Spleen (tissue), 11 donors: ENCODE data around the gene ST7. TPM values are rescaled to one million over a fixed set of nuclear protein-coding genes. Genes with fewer than 3 reads are reported as not detected.
A peak's percentile ranks its signal among the peaks of the same experiment; 100 is the strongest.

Experiments
- DNase-seq: peaks from one replicate; pipeline ENCODE4 v3.0.0-alpha.2; 2020
- H3K27ac ChIP-seq, 8 donors: fragments of 200-600 bp; sonication (generic) in 7 of 8; 1 replicate in 4 of 8; 2 replicates in 4 of 8; pipeline versions ENCODE4 v1.5.0 to v1.8.0; 2016 to 2021; ENCODE audit warnings: inconsistent platforms in 4 of 8, mild to moderate bottlenecking in 4 of 8, moderate library complexity in 1 of 8
- H3K27me3 ChIP-seq, 7 donors: fragments of 200-600 bp; sonication (generic) in 6 of 7; replicated peaks in 1 of 7; 1 replicate in 4 of 7; 2 replicates in 3 of 7; pipeline versions ENCODE4 v1.5.0 to v1.8.0; 2016 to 2021; ENCODE audit warnings: inconsistent platforms in 3 of 7, mild to moderate bottlenecking in 1 of 7
- H3K36me3 ChIP-seq, 6 donors: fragments of 200-600 bp; sonication (generic) in 5 of 6; 1 replicate in 4 of 6; 2 replicates in 2 of 6; pipeline versions ENCODE4 v1.5.0 to v1.8.0; 2016 to 2021; ENCODE audit warnings: inconsistent platforms in 2 of 6
- H3K4me1 ChIP-seq, 6 donors: fragments of 200-600 bp; sonication (generic) in 5 of 6; 1 replicate in 3 of 6; 2 replicates in 3 of 6; pipeline versions ENCODE4 v1.5.0 to v1.8.0; 2016 to 2021; ENCODE audit warnings: inconsistent platforms in 3 of 6
- H3K4me3 ChIP-seq, 8 donors: fragments of 200-600 bp; sonication (generic) in 7 of 8; 1 replicate in 4 of 8; 2 replicates in 4 of 8; pipeline versions ENCODE4 v1.5.0 to v1.8.0; 2016 to 2021; ENCODE audit warnings: inconsistent platforms in 4 of 8, mild to moderate bottlenecking in 4 of 8, moderate library complexity in 2 of 8
- H3K9me3 ChIP-seq, 8 donors: fragments of 200-600 bp; sonication (generic) in 7 of 8; 1 replicate in 4 of 8; 2 replicates in 4 of 8; pipeline versions ENCODE4 v1.5.0 to v1.8.0; 2016 to 2021; ENCODE audit warnings: inconsistent platforms in 4 of 8
- POLR2A ChIP-seq, 3 donors: fragments of 450-650 bp; IDR thresholded peaks; one replicate each; pipeline ENCODE4 v1.5.1; 2017; ENCODE audit warnings: antibody characterized with exemption in 3 of 3, mild to moderate bottlenecking in 1 of 3
- POLR2AphosphoS5 ChIP-seq, 3 donors: sonication (generic); formaldehyde crosslinking; IDR thresholded peaks; one replicate each; pipeline ENCODE4 v1.5.1; 2017; ENCODE audit warnings: antibody characterized with exemption in 3 of 3
- WGBS, 5 donors: extraction: QIAGEN DNeasy Blood & Tissue Kit in 3 of 5; methylation state at CpG; one replicate each; pipeline versions ENCODE4 v1.1.5 to v1.1.7; 2013 to 2018; 5-methylcytosine and 5-hydroxymethylcytosine counted together
- intact Hi-C: fragments of 100-400 bp; cut with DNase I; formaldehyde crosslinking; loops from one replicate; pipeline ENCODE4 v1.15.0; 2023; ENCODE audit warnings: low total_unique reads
- polyA plus RNA-seq, 3 donors: library from polyadenylated mRNA; stranded (reverse); fragments of 200-250 nt; gene quantifications; one replicate each; pipeline ENCODE4 v1.2.1, GENCODE V29; 2013
- total RNA-seq, 7 donors: library from RNA; depleted of rRNA in 3 of 7; stranded (reverse); fragments of >200 nt in 3 of 7; fragmentation: NEBNext Ultra II Directional in 4 of 7; extraction: Animal tissue kit (Norgen Biotek cat#: 25700) in 4 of 7; gene quantifications; one replicate each; pipeline versions ENCODE4 v1.1.0 to v1.2.1, GENCODE V29; 2016 to 2021
- TF ChIP-seq, protein P1 (sequence below), 11 experiments: fragments of 200-600 bp in 7 of 11; fragments of 450-650 bp in 4 of 11; sonication (generic) in 4 of 11; IDR thresholded peaks in 8 of 11; conservative IDR thresholded peaks in 3 of 11; 1 replicate in 7 of 11; 2 replicates in 4 of 11; pipeline versions ENCODE4 v1.4.0 to v1.8.0; 2016 to 2021; ENCODE audit warnings: antibody characterized with exemption in 11 of 11, inconsistent platforms in 4 of 11, mild to moderate bottlenecking in 1 of 11
- donor health status: healthy with polysubstance abuse.
- donor health status: DM: no; HTN: no; CAD: no; lungs with moderate emphysema.
- donor health status: DM: no; HTN: no; CAD: no.
- donor health status: Bipolar disorder and iron deficiency.
- donor health status: healthy.
- donor health status: DM: no; HTN: no; CAD: no.
- donor health status: DM: yes; HTN: yes; CAD: no.

The ST7 gene
- total and polyA plus RNA-seq, 10 donors = 4.7 to 36.4 (median 15.8) TPM

DNA sequence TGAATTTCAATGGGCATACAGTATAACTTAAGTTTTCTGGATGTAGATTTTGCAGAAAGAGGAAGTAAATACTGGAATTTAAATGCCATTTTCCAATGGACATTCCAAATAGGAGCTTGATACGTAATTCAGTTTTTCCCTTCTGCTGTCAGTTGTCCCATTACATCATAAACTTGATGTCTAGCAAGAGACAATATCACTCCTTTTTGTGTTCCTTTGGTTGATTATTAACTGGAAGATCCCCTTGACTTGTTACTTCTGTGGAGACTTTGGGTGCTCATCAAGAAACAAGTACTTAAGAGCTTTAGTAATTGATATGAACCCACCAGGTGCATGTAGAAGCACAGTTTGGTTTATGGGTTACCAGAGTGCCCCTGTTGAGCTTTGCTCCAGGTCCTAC lies 116.1 kb downstream of the ST7 start:
- no peak for DNase-seq
- no peaks in the 10 kb centered on the region for H3K27me3 ChIP-seq
- TF ChIP-seq, protein P1, sequence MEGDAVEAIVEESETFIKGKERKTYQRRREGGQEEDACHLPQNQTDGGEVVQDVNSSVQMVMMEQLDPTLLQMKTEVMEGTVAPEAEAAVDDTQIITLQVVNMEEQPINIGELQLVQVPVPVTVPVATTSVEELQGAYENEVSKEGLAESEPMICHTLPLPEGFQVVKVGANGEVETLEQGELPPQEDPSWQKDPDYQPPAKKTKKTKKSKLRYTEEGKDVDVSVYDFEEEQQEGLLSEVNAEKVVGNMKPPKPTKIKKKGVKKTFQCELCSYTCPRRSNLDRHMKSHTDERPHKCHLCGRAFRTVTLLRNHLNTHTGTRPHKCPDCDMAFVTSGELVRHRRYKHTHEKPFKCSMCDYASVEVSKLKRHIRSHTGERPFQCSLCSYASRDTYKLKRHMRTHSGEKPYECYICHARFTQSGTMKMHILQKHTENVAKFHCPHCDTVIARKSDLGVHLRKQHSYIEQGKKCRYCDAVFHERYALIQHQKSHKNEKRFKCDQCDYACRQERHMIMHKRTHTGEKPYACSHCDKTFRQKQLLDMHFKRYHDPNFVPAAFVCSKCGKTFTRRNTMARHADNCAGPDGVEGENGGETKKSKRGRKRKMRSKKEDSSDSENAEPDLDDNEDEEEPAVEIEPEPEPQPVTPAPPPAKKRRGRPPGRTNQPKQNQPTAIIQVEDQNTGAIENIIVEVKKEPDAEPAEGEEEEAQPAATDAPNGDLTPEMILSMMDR (IDR thresholded peaks at IDR 0.05 in 8 of 11, conservative IDR thresholded peaks at IDR 0.05 in 3 of 11) = no peak
- TF ChIP-seq POLR2A (IDR thresholded peaks at IDR 0.05) (no peak), POLR2AphosphoS5 (IDR thresholded peaks at IDR 0.05) (no peak)
- H3K4me1 ChIP-seq = peaks cover 0 to 34% (median 17%) of the 10 kb centered on the region in 6 donors
- H3K27ac ChIP-seq = no peak overlapping the region
- no peaks in the 10 kb centered on the region for H3K36me3 ChIP-seq
- H3K4me3 ChIP-seq = no peak overlapping the region
- no peaks in the 10 kb centered on the region for H3K9me3 ChIP-seq
- 77 to 93% (median 89%) methylated on average over 1 of the region's 1 CpG for WGBS, 5 donors
- intact Hi-C loops = no loop called here

DNA sequence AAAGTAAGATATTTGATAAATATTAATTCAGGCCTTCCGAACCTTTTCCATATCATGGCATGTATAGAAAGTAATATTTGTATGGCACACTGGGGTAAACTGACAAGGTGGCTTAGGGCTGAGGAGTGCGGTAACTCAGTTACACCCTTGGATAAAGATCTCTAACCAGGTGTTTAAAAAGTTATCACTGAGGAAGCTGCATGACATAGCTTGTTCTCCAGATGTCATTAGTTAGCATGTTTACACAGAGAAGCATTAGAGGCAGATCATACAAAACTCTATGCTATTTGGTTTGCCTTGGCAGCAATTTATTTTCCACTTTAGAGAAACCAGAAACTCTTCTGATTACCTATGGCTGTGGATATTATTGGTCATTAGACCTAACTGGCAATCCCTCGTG lies 118.2 kb downstream of the ST7 start:
- no peak overlapping the region for H3K4me3 ChIP-seq
- H3K9me3 ChIP-seq = peaks cover 0 to 12% (median 3%) of the 10 kb centered on the region in 8 donors
- peaks cover 0 to 34% (median 14%) of the 10 kb centered on the region in 6 donors for H3K4me1 ChIP-seq
- no peaks in the 10 kb centered on the region for H3K27me3 ChIP-seq
- H3K27ac ChIP-seq = no peak overlapping the region
- no peak for DNase-seq
- TF ChIP-seq POLR2AphosphoS5 (IDR thresholded peaks at IDR 0.05) = no peak
- TF ChIP-seq, protein P1 (IDR thresholded peaks at IDR 0.05 in 8 of 11, conservative IDR thresholded peaks at IDR 0.05 in 3 of 11) = no peak
- H3K36me3 ChIP-seq = no peaks in the 10 kb centered on the region
- intact Hi-C loops = no loop called here
- 93 to 98% (median 95%) methylated on average over 3 of the region's 3 CpGs for WGBS, 5 donors

DNA sequence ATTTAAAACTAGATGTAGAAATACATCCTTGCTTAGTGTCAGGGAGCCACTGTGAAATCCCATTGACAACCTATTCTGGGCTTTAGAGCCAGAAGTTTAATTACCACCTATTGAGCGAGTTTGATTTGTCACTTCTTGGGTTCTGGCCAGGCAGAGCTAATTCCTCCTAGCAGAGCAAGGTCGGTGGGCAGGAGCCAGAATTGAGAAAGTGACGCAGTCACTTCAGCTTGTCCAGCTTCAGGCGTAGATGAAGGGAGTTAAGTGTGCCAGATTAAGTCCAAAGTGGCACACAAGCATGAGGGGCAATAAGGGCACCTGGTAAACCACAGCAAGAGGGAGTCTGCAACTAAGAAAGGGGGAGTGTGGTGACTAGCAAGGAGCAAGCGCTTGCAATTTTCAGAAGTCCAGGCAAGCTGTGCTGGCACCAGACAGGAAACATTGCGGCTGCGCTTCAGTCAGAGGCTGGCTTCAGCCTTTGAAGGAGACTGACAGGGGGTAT lies 119.4 kb downstream of the ST7 start:
- peaks cover 0 to 30% (median 14%) of the 10 kb centered on the region in 6 donors for H3K4me1 ChIP-seq
- no peak for DNase-seq
- TF ChIP-seq, protein P1 (IDR thresholded peaks at IDR 0.05 in 8 of 11, conservative IDR thresholded peaks at IDR 0.05 in 3 of 11) = no peak
- no peak for TF ChIP-seq POLR2AphosphoS5 (IDR thresholded peaks at IDR 0.05)
- no peak for TF ChIP-seq POLR2A (IDR thresholded peaks at IDR 0.05)
- peaks cover 0 to 18% (median 3%) of the 10 kb centered on the region in 8 donors for H3K9me3 ChIP-seq
- no peaks in the 10 kb centered on the region for H3K36me3 ChIP-seq
- intact Hi-C loops = no loop called here
- peak overlapping the region in 2 of 8 donors; percentile 37 to 54 for H3K27ac ChIP-seq
- 19 to 39% (median 26%) methylated on average over 7 of the region's 7 CpGs for WGBS, 5 donors
- peak overlapping the region in 1 of 8 donors; percentile 2 for H3K4me3 ChIP-seq
- H3K27me3 ChIP-seq = no peaks in the 10 kb centered on the region

DNA sequence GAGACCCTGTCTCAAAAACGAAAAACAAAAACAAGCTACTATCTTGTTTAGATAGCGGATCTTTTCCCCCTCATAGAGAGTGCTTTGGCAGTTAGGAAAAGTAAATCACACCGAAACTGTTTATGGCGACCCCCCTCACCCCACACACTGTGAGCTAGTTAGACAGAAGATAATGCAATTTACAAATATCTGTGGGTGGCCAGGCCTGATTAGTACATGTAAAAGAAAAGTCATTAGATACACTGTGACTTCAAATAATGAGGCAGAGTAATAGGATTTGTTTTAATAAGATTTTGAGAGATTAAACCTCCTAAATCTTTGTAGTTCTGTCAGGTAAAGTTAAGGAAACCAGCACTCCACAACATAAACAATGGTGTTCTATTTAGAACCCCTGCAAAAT lies 121.1 kb downstream of the ST7 start:
- Histone ChIP-seq H3K27me3 (no peaks in the 10 kb centered on the region), H3K36me3 (no peaks in the 10 kb centered on the region), H3K9me3 (peaks cover 0 to 18% (median 3%) of the 10 kb centered on the region in 8 donors), H3K27ac (no peak overlapping the region), H3K4me1 (peaks cover 0 to 16% (median 9%) of the 10 kb centered on the region in 6 donors), H3K4me3 (no peak overlapping the region)
- TF ChIP-seq, protein P1 (IDR thresholded peaks at IDR 0.05 in 8 of 11, conservative IDR thresholded peaks at IDR 0.05 in 3 of 11) = no peak
- TF ChIP-seq POLR2A (IDR thresholded peaks at IDR 0.05) (no peak), POLR2AphosphoS5 (IDR thresholded peaks at IDR 0.05) (no peak)
- 97 to 99% (median 98%) methylated on average over 4 of the region's 4 CpGs for WGBS, 5 donors
- no peak for DNase-seq
- intact Hi-C loops = no loop called here
